HG03342 (cell line): ENCODE results near the gene WDR20.

Experiments
- ATAC-seq: cut with Tn5 transposase; IDR thresholded peaks from one replicate; pipeline ENCODE4 v1.9.1; 2021; ENCODE audit warnings: mild to moderate bottlenecking, moderate library complexity; ENCODE audit not compliant: unreplicated experiment

The WDR20 gene

DNA sequence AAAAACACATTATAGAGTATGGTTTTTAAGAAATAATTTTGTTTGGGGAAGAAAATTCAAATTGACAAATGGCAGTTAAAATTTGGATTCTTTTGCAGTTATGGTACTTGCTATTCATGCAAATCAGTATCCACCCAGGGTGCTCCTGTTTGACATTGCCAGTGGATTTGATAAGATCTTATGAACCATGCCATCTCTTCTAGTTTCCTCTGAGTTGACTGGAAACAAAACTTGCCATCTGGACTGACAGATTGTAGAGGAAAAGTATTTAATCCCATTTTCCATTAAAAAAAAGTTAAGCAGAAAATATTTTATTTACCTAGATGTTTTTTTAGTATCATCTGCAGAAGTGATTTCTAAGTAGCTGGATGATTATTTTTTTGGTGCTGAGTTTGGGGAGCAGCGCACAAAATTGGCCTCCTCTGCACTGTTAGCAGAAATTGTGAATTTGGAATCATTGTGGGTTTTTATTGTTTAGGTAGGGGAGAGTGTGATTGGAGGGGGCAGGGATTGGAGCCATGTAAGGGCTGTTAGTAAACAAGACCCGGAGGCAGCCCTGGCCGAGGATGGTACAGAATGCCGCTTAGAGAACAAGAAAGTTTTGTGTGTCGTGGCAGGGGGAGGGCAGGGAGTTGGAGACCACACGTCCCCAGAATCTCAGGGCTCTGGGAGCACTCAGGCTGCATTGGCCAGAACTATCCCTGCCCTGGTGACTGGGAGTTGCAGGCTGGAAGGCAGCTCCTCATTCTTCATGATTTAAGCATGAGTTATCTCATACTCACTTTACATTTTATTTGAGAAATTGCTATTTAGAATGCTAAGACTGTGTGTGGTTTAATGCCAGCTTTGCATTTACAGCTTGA, 56.6 kb downstream of the WDR20 start:
- no peak for ATAC-seq

DNA sequence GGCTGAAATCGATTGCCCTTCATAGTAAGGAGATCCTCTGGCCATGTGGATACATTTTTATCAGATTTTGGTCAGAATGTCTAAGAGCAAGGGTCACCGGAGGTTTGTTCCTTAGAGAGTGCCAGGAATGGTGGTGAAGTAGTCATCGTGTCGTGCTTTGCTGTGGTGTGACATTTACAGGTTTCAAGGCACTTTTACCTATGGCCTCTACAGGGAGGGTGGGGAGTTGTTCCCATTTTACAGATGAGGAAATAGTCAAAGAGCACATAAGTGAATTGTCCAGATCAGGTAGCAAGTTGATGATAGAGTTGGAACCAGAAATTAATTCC, 57.2 kb downstream of the WDR20 start:
- no peak for ATAC-seq

DNA sequence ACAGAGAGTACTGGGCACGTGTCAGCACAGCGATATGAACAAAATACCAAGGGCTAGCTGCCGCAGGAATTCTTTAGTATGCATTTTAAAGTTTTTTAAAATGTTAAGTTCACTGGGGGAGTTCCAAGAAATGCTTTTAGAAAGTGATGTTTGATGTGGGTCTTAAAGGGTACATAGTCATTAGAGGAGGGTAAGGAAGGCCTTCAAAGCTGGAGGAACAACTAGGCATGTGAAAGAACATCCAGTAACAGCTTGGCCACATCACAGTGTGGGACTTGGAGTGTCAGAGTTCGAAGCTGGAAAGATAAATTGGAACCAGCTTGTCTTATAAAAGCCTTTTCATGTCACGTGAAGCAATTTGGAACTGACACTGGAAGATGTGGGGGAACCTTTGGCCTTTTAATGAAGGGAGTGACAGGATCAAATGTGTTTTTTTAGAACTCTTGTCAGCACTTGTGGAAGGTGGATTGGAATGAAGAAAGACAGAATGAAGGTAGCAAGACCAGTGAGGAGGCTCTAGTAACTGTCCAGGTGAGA, 57.7 kb downstream of the WDR20 start:
- no peak for ATAC-seq

DNA sequence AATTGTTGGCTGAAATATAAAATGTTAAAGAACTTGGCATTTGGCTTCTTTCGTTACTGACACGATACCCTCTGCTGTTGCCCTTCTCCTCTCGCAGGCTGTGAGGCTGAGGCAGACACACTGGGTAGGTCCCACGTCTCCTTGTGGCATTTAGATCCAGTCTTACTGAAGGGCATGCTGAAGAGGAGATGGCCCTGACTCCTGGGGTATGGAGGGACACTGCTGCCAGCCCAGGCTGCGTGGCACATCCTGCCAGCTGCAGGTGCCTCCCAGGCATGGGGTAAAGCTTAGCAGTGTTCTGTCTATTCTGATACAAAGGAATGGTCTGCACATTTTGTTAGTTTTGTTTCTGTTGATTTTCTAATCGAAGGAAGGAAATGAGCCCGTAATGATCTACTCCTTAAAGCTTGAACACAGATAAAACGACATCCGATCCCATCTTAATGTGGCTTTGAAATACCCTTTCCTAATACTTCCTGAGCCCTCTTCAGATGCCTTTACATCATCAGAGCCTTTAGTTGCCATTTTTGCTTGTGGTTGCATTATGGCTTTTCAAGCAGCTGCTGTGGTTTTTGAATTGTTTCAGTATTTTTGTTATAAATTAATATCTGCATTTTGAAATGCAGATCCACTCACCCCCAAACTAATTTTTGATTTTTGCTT, 61.1 kb downstream of the WDR20 start:
- no peak for ATAC-seq

DNA sequence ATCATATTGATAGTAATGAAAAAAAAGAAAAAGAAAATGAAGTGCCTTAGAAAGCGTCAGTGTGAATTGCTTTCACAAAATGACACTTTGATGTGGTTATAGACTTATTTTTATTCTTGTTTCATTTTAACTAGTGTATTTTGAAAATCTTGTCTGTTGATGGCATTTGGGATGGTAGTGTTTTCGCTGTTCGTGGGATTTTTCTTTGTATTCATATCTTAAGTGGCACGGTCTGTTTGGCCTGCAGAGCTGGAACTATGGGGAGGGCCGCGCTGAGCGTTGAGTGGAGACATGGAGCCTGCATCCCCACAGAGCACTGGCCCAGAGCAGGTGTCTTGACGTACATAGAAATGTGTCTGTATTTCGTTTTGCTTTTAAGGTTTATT, 61.6 kb downstream of the WDR20 start:
- no peak for ATAC-seq

DNA sequence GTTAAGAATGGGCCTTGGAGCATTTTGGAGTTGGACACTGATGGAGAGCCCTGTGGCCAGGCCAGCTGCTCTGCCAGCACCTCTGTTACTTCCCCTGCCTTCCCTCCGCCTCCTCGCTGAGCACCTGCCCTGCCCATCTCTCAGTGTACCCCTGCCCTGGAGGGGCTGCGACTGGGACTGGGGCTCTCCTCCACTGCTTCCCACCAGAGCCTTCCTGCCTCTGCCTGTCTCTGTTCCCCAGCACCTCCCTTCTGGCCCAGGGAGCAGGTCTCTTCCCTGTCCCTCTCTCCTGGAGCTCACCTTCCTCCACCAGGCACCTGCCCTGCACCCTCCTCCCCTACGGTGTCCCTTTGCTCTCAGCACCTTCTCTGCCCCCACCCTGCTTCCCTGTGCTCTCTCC, 62.1 kb downstream of the WDR20 start:
- ATAC-seq: no peak

DNA sequence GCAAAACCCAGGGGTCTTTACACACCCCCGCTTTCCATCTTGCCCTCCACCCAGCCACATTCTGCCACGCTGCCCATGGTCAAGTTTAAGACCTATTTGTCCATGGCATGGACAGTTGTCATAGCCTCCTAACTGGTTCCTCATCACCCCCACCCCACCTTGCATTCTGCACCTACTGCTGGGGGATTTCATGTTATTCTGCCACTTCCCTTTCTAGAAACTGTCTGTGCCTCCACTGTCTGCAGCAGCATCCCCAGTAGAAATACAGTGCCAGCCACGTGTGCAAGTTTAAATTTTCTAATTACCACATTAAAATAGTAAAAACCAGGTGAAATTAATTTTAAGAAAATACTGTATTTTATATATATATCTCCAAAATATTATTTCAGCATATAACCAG, 63.2 kb downstream of the WDR20 start:
- ATAC-seq: no peak

DNA sequence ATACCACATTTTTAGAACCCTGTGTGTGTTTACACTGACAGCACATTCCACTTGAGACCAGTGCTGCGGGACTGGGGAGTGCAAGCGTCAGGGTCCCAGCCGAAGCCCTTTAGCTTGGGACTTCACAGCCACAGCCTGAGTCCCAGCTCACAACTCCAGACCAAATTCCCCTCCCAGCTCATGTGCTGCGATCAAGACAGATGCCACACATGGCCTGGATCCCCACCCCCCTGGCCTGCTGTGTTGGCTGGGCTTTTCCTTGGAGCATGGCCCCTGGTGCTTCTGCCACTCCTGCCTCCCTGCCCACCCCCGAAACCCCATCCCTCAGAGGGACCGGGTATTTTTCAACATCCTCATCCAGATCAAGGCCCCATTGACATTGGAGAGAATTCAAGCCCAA, 63.7 kb downstream of the WDR20 start:
- ATAC-seq: no peak

DNA sequence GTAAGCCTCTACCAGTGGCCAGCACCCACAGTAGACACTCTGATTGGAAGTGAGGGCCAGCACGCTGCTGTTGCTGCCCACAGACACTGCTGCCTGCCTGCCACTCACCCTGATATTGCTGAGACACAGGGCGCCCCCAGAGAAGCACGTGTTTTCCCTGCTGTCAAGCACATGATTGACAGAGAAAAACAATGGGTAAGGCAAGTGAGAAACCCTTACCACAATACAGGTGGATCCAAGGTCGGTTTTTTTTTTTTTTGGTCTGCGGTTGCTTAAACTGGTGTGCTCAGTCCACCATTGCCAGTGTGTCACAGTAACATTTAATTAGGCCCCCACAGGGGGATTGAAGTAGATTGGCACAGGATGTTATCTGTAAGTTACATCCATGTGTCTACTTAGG, 65.9 kb downstream of the WDR20 start:
- ATAC-seq: no peak

DNA sequence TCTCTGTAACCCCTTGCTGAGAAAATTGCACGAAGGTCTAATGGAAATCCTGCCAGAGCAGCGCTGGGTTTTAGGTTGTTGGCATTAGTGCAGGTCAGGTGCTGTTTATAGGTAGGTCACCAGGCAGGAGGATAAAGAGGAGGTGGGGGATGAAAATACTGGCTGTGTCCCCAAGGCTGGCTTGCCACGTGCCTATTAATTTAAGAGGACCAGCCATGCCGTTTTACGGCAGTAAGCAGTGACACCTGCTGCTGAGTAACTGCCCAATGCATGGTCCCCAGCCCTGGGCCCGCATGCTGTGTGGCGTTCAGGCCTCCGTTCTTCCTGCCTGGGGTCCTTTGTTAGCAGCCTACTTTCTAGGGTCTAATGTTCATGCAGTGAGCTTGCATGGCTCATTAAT, 67.2 kb downstream of the WDR20 start:
- no peak for ATAC-seq

DNA sequence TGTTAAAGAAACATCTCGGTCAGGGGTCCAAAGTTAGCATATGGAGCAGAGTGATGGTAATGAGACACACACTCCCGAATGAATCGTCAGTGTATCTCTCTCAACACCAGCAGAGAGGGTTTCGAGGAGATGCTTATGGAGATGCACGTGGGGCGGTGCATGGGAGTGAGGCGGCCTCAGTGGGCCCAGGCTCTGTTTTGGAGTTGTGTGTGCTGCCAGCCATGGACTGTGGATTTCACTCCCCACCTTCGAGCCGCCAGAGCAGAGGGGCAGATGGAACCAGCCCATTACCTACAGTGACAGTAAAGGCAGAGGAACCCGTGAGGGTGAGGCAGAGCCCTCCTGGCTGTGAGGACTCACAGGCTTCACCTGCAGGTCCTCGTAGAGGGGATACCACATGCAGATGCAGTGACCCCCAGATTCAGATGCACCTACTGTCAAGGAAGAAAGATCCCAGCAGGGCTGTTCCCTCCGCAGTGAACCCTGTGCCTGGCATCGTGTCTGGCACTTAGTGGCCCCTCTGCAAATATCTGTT, 68.2 kb downstream of the WDR20 start:
- no peak for ATAC-seq

DNA sequence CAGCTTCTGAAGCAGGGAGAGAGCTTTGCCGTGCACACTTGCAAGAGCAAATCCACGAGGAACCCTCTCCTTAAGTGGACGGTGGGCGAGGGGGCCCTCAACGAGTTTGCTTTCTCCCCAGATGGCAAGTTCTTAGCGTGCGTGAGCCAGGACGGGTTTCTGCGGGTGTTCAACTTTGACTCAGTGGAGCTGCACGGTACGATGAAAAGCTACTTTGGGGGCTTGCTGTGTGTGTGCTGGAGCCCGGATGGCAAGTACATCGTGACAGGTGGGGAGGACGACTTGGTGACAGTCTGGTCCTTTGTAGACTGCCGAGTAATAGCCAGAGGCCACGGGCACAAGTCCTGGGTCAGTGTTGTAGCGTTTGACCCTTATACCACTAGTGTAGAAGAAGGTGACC, 69.0 kb downstream of the WDR20 start:
- no peak for ATAC-seq

DNA sequence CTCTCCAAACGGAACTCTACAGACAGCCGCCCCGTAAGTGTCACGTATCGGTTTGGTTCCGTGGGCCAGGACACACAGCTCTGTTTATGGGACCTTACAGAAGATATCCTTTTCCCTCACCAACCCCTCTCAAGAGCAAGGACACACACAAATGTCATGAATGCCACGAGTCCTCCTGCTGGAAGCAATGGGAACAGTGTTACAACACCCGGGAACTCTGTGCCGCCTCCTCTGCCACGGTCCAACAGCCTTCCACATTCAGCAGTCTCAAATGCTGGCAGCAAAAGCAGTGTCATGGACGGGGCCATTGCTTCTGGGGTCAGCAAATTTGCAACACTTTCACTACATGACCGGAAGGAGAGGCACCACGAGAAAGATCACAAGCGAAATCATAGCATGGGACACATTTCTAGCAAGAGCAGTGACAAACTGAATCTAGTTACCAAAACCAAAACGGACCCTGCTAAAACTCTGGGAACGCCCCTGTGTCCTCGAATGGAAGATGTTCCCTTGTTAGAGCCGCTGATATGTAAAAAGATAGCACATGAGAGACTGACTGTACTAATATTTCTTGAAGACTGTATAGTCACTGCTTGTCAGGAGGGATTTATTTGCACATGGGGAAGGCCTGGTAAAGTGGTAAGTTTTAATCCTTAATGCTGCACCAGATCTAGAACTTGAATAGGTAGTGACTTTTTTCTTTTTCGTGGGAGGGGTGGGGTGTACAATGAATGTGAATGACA, 69.7 kb downstream of the WDR20 start:
- no peak for ATAC-seq

DNA sequence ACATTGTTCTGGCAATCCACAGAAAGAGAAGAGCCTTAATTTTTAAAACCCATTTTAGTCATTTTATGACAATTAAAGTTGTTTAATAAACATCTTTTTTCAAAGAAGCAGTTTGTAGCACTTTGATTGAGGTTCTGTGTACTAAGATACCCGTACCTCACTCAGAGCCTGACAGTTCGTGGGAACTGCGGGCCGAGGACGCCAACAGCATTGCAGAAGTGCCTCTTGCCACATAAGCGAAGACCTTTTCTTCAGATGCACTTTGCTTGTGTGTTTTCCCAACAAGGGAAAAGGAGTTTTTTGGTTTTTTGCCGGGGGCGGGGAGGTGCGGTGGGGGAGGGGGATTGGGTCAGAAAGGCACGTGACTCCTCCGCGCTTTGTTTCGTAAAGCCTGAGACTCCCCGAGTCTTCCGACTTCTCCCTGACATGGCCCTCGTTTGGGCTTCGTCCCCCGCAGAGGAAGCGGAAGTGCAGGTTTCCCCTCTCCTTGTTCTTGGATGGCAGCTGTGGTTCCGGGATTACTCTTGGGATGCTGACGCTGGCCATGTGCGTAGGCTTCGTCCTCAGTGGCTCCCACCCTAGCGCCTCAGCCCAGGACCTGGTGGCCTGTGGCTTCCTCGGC, 70.8 kb downstream of the WDR20 start:
- ATAC-seq: no peak

DNA sequence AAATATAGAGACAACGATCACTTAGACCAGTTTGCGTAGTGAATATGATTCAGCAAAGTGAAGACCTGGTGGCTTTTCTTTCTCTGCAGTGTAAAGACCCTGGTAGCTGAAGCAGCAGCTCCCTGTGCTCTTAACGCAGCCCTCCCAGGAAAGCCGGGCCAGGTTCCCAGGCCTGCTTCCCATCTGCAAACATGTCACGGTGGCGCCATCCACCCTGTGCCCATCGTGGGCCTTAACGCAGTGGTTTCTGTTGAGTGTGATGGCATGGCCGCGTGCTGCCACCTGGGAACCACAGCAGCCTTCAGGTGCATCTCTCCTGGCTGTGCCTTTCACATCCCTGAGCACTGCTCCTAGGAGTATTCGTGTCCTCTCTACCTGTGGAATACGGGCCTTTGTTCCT, 71.5 kb downstream of the WDR20 start:
- ATAC-seq: no peak

DNA sequence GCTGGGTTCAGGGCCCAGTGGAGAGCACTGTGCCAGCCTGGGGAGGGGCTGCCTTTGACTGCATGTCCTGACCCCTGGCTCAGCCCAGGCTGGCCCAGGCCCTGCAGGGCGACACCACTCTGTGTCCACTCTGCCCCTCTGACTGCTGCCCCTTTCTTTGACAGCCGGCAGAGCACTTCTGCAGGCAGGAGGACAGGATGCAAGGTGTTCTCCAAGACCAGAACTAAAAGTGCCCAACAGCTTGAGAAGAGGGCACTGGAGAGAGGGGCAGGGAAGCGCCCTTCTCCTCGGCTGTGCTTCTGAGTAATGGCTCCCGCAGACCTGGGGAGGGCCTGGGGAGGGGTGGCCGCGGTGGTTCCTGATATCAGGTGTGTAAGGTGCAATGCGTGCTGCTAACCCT, 72.7 kb downstream of the WDR20 start:
- ATAC-seq: no peak

DNA sequence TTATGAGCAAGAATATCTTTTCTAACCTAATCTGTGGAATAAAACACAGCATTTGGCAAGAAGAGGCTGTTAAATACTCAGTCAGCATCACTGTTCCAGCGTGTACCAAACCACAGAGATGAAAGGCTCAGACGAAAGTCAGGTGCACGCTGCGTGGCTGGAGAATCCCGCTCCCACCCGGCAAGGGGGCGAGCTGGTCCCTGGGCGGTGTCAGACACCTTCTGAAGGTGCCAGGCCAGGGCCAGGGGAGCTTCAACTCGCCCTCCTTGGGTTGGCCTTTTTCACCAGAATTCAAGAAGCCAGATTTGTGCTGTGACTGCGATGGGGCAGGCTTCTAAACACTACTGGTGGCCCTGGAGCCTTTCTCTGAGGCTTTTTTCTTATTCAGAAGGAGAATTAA, 73.1 kb downstream of the WDR20 start:
- no peak for ATAC-seq

DNA sequence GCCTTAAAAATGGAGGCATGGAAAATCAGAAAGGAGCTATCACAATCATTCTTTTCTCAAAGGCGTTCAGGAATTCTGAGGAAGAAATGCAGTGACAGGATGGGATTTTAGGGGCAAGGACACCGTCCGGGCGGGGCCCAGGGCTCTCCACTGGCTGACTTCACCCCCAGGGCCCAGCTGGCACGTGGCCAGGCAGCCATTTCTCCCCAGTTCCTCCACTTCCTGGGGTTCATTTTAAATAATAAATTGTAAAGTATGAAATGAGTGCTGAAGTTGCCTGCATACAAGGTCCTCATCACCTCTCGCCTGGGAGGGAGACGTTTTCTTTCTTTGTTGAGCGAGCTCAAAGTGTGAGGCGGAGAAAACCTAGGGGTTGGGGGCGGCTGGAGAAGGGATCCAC, 73.8 kb downstream of the WDR20 start:
- no peak for ATAC-seq

DNA sequence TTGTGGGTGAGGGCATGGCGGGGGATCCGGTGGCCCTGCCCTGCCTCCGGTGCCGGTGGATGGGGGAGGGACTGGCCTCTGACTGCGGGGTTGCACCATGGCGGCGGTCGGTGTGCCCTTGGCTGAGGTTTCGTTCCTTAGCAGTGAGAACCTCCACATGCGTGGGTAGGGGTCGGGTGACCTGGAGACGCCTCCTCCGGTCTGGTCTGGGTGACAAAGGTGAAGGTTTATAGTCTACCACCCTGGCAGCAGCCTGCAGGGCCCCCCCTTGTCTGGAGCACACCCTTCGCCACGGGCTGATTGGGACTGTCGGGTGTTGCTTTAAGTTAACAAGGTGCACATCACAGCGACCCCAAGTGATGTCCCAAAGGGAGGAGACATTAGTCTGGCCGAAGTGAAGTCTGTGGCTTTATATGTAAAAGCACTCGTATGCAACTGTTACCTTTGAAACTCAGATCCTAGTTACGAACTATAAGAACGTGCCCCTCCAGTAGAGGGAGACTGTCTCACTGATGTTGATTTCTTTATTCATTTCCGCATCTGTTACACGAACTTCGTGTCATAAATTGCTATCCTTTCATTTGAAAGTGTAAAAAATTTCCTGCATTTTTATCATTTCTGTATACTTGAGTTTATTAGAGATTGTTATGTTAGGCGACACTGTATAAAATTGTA, 74.4 kb downstream of the WDR20 start:
- ATAC-seq: no peak

DNA sequence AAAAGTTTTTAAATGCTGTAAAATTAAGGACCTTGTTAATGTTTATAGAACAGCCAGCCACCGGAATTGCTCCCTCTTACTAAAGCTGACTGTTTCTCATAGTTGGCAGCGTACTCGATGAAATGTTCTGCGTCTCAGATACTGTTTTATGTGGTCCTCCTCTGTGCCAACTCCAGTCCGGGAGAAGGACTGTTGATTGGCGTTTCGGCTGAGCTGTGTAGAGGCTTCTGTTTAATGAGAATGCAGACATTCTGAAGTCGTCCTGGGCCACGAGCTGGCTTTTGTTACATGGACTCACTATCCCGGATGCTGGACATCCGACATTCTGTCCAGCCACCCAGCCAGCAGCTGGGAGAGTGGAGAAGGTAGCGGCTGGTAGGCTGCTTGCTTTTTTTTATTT, 75.4 kb downstream of the WDR20 start:
- no peak for ATAC-seq
